ENCODE results near the gene PCSK2.

The PCSK2 gene

GRCh38 chr20:17510548-17510947 lies 283.7 kb downstream of the PCSK2 start:
- DNase-seq, result no peak

- DNase-seq, result no peak
These were observed 284.6 kb downstream of the PCSK2 start for GRCh38 chr20:17511401-17511800.

- no peak for DNase-seq
These were observed 287.1 kb downstream of the PCSK2 start for GRCh38 chr20:17513939-17514338.

- DNase-seq, result no peak
These were observed 288.2 kb downstream of the PCSK2 start for GRCh38 chr20:17515053-17515452.

- DNase-seq, result no peak
These were observed 291.7 kb downstream of the PCSK2 start for GRCh38 chr20:17518339-17519052.

- DNase-seq, result no peak
These were observed 292.9 kb downstream of the PCSK2 start for GRCh38 chr20:17519606-17520285.

- DNase-seq, result no peak
These were observed 293.7 kb downstream of the PCSK2 start for GRCh38 chr20:17520583-17520982.

- no peak for DNase-seq
These were observed 295.7 kb downstream of the PCSK2 start for GRCh38 chr20:17522528-17522927.

- no peak for DNase-seq
These were observed 296.5 kb downstream of the PCSK2 start for GRCh38 chr20:17523326-17523725.

- no peak for DNase-seq
These were observed 297.7 kb downstream of the PCSK2 start for GRCh38 chr20:17524560-17524959.

GRCh38 chr20:17525132-17525531 lies 298.3 kb downstream of the PCSK2 start:
- no peak for DNase-seq

- DNase-seq, result no peak
These were observed 298.8 kb downstream of the PCSK2 start for GRCh38 chr20:17525650-17526049.

- no peak for DNase-seq
These were observed 302.7 kb downstream of the PCSK2 start for GRCh38 chr20:17529586-17529985.

- no peak for DNase-seq
These were observed 303.3 kb downstream of the PCSK2 start for GRCh38 chr20:17530153-17530552.

GRCh38 chr20:17530716-17531664 lies 304.1 kb downstream of the PCSK2 start, which contains the start of gene BFSP1:
Gene BFSP1 (minus strand): TSS chr20:17531379. CDS start chr20:17531329, 50 bp downstream.
- DNase-seq, result peak; percentile 93

- DNase-seq, result no peak
These were observed 304.8 kb downstream of the PCSK2 start for GRCh38 chr20:17531665-17532025.

- peak; percentile 22 for DNase-seq
These were observed 306.6 kb downstream of the PCSK2 start for GRCh38 chr20:17533396-17533795.

GRCh38 chr20:17534077-17534476 lies 307.2 kb downstream of the PCSK2 start:
- DNase-seq, result no peak
